Measurements from ENCODE around the gene ZNF778.
"Not testable (repeated sequence)": the region's sequence is repeated elsewhere in the genome, so short reads cannot be mapped to it uniquely, and the experiment has no call there.

The ZNF778 gene

GRCh38 chr16:89242795-89243200, 25.3 kb downstream of the ZNF778 start:
- H3K4me3 ChIP-seq (ENCODE audit: control insufficient read depth, low read depth, low read length) = no peak overlapping the region
- TF ChIP-seq CTCF (IDR thresholded peaks at IDR 0.05; ENCODE audit: control insufficient read depth, insufficient read depth, low read depth, low read length, missing control alignments) = no peak
- no peak for DNase-seq (ENCODE audit: low read depth)

GRCh38 chr16:89243664-89244063, 26.2 kb downstream of the ZNF778 start:
- no peak for DNase-seq (ENCODE audit: low read depth)
- no peak overlapping the region for H3K4me3 ChIP-seq (ENCODE audit: control insufficient read depth, low read depth, low read length)
- TF ChIP-seq CTCF (IDR thresholded peaks at IDR 0.05; ENCODE audit: control insufficient read depth, insufficient read depth, low read depth, low read length, missing control alignments) = no peak

GRCh38 chr16:89244264-89244663, 26.8 kb downstream of the ZNF778 start:
- not testable (repeated sequence) for H3K4me3 ChIP-seq (ENCODE audit: control insufficient read depth, low read depth, low read length); DNase-seq (ENCODE audit: low read depth)

GRCh38 chr16:89244754-89245153, 27.3 kb downstream of the ZNF778 start:
- no peak for TF ChIP-seq CTCF (IDR thresholded peaks at IDR 0.05; ENCODE audit: control insufficient read depth, insufficient read depth, low read depth, low read length, missing control alignments)
- DNase-seq (ENCODE audit: low read depth) = no peak
- H3K4me3 ChIP-seq (ENCODE audit: control insufficient read depth, low read depth, low read length) = no peak overlapping the region

- no peak for DNase-seq (ENCODE audit: low read depth)
- TF ChIP-seq CTCF (IDR thresholded peaks at IDR 0.05; ENCODE audit: control insufficient read depth, insufficient read depth, low read depth, low read length, missing control alignments) = no peak
- H3K4me3 ChIP-seq (ENCODE audit: control insufficient read depth, low read depth, low read length) = peak overlapping the region; percentile 49
These were observed 28.9 kb downstream of the ZNF778 start for GRCh38 chr16:89246383-89246902.

- peak; percentile 19 for TF ChIP-seq CTCF (IDR thresholded peaks at IDR 0.05; ENCODE audit: control insufficient read depth, insufficient read depth, low read depth, low read length, missing control alignments)
- no peak for DNase-seq (ENCODE audit: low read depth)
- peak overlapping the region; percentile 49 for H3K4me3 ChIP-seq (ENCODE audit: control insufficient read depth, low read depth, low read length)
These were observed 29.6 kb downstream of the ZNF778 start for GRCh38 chr16:89246903-89247733.

- peak overlapping the region; percentile 38 for H3K4me3 ChIP-seq (ENCODE audit: control insufficient read depth, low read depth, low read length)
- not testable (repeated sequence) for DNase-seq (ENCODE audit: low read depth)
These were observed 30.2 kb downstream of the ZNF778 start for GRCh38 chr16:89247734-89248075.

Measured in AG09309 (cell line).